Caco-2 (cell line): ENCODE results near the gene RAE1. TPM values are rescaled to one million over a fixed set of nuclear protein-coding genes. Genes with fewer than 3 reads are reported as not detected.

ENCODE experiments used
- BruUV-seq: library from RNA; stranded (reverse); fragments of 400-500 nt; replicated peaks from 2 replicates; lab custom pipeline; 2021; lab: Mats Ljungman, UMichigan
- CTCF ChIA-PET: fragments of 300-600 bp; sonication (Branson Sonifier 250); formaldehyde crosslinking; loops from one replicate; lab custom pipeline; 2022; ENCODE audit warnings: antibody characterized with exemption; lab: Charles Lee
- POLR2A ChIA-PET: fragments of 300-600 bp; sonication (Branson Sonifier 250); formaldehyde crosslinking; loops from one replicate; lab custom pipeline; 2022; ENCODE audit warnings: antibody characterized with exemption; lab: Charles Lee
- DNase-seq, 2 experiments: peaks; one replicate each; pipeline versions ENCODE4 v3.0.0 to v3.0.0-alpha.2; 2020 to 2022
- H3K27me3 ChIP-seq: replicated peaks from 2 replicates; pipeline ENCODE4 v1.6.0; 2011; ENCODE audit warnings: low read length; ENCODE audit not compliant: control insufficient read depth, insufficient read depth
- H3K36me3 ChIP-seq: 2 replicates; pipeline ENCODE4 v1.5.1; 2011; ENCODE audit warnings: low read length; ENCODE audit not compliant: control insufficient read depth, insufficient read depth
- H3K4me1 ChIP-seq: fragments of 250-450 bp; sonication (Bioruptor Pico); 2 replicates; pipeline ENCODE4 v1.5.1; 2020; ENCODE audit warnings: mild to moderate bottlenecking
- H3K4me3 ChIP-seq: 2 replicates; pipeline ENCODE4 v1.5.1; 2011; ENCODE audit warnings: low read depth, mild to moderate bottlenecking, control low read depth, low read length
- H3K9me3 ChIP-seq: fragments of 250-450 bp; sonication (Bioruptor Pico); 2 replicates; pipeline ENCODE4 v1.5.1; 2020; ENCODE audit warnings: mild to moderate bottlenecking, moderate library complexity
- H3K27ac Mint-ChIP-seq: one replicate; pipeline ENCODE4 v1.8.0; 2022; ENCODE audit warnings: mixed read lengths; ENCODE audit not compliant: unreplicated experiment
- H3K27me3 Mint-ChIP-seq: one replicate; pipeline ENCODE4 v1.8.0; 2022; ENCODE audit warnings: mixed read lengths; ENCODE audit not compliant: insufficient read depth, unreplicated experiment
- H3K36me3 Mint-ChIP-seq: one replicate; pipeline ENCODE4 v1.8.0; 2022; ENCODE audit warnings: mild to moderate bottlenecking, mixed read lengths; ENCODE audit not compliant: insufficient read depth, unreplicated experiment
- H3K4me1 Mint-ChIP-seq: one replicate; pipeline ENCODE4 v1.8.0; 2022; ENCODE audit warnings: low read depth, mixed read lengths; ENCODE audit not compliant: unreplicated experiment
- H3K4me3 Mint-ChIP-seq: one replicate; pipeline ENCODE4 v1.8.0; 2022; ENCODE audit warnings: mild to moderate bottlenecking, moderate library complexity, mixed read lengths; ENCODE audit not compliant: unreplicated experiment
- H3K9me3 Mint-ChIP-seq: one replicate; pipeline ENCODE4 v1.8.0; 2022; ENCODE audit warnings: mixed read lengths; ENCODE audit not compliant: unreplicated experiment
- CTCF ChIP-seq, 2 experiments: fragments of 200-600 bp in 1 of 2; IDR thresholded peaks; 1 replicate in 1 of 2; 2 replicates in 1 of 2; pipeline versions ENCODE4 v1.5.1 to v1.8.0; 2011 to 2022; ENCODE audit warnings: antibody characterized with exemption in 1 of 2, control low read depth in 1 of 2, inconsistent platforms in 1 of 2, low read depth in 1 of 2, low read length in 1 of 2, mild to moderate bottlenecking in 1 of 2, moderate library complexity in 1 of 2; ENCODE audit not compliant: insufficient read depth in 1 of 2, severe bottlenecking in 1 of 2, unreplicated experiment in 1 of 2
- intact Hi-C: fragments of 100-400 bp; cut with micrococcal nuclease; formaldehyde crosslinking; loops from one replicate; pipeline ENCODE4 v1.10.0; 2022; ENCODE audit not compliant: unreplicated experiment
- total RNA-seq: library from RNA; stranded (reverse); gene quantifications from 2 replicates; pipeline ENCODE4 v1.2.3, GENCODE V29; 2022

RAE1 gene
- total RNA-seq, 1 experiment from 2014 or later = 133 TPM

- no peak overlapping the region for H3K4me3 Mint-ChIP-seq
- Histone ChIP-seq H3K27me3 (no peaks in the 10 kb centered on the region), H3K4me3 (no peak overlapping the region), H3K36me3 (peaks cover 15% of the 10 kb centered on the region), H3K4me1 (peaks cover 14% of the 10 kb centered on the region), H3K9me3 (no peaks in the 10 kb centered on the region)
- ChIA-PET POLR2A (no interaction called here), CTCF (interaction anchor here (0.6 kb wide), 1 partner anchor 70 kb away, joined by 3 read pairs; no protein-coding TSS in a partner anchor)
- H3K27ac Mint-ChIP-seq = no peak overlapping the region
- BruUV-seq = no TSS peak
- no peak for DNase-seq
- intact Hi-C loops = no loop called here
- H3K27me3 Mint-ChIP-seq = no peaks in the 10 kb centered on the region
- peaks cover 36% of the 10 kb centered on the region for H3K36me3 Mint-ChIP-seq
- H3K4me1 Mint-ChIP-seq = peaks cover 15% of the 10 kb centered on the region
- no peaks in the 10 kb centered on the region for H3K9me3 Mint-ChIP-seq
- TF ChIP-seq CTCF (IDR thresholded peaks at IDR 0.05; ENCODE audit: insufficient read depth in 1 of 2, low read depth in 1 of 2, low read length in 1 of 2, severe bottlenecking in 1 of 2, unreplicated experiment in 1 of 2) = no peak
Observed at GRCh38 chr20:57395111-57395966, 44.3 kb downstream of the RAE1 start.

- H3K9me3 Mint-ChIP-seq = no peaks in the 10 kb centered on the region
- no peak overlapping the region for H3K27ac Mint-ChIP-seq
- no peaks in the 10 kb centered on the region for H3K27me3 ChIP-seq
- H3K4me3 Mint-ChIP-seq = no peak overlapping the region
- H3K4me1 ChIP-seq = peaks cover 7% of the 10 kb centered on the region; the same call in 1 of the 2 replicates
- intact Hi-C loops = no loop called here
- no peak for DNase-seq
- no peak overlapping the region for H3K4me3 ChIP-seq
- ChIA-PET CTCF (interaction anchor here (0.6 kb wide), 1 partner anchor 71 kb away, joined by 3 read pairs; no protein-coding TSS in a partner anchor), POLR2A (no interaction called here)
- H3K36me3 ChIP-seq = peaks cover 16% of the 10 kb centered on the region
- TF ChIP-seq CTCF (IDR thresholded peaks at IDR 0.05; ENCODE audit: insufficient read depth in 1 of 2, low read depth in 1 of 2, low read length in 1 of 2, severe bottlenecking in 1 of 2, unreplicated experiment in 1 of 2) = no peak
- H3K9me3 ChIP-seq = no peaks in the 10 kb centered on the region
- peaks cover 7% of the 10 kb centered on the region for H3K4me1 Mint-ChIP-seq
- BruUV-seq = no TSS peak
- H3K27me3 Mint-ChIP-seq = no peaks in the 10 kb centered on the region
- H3K36me3 Mint-ChIP-seq = peaks cover 32% of the 10 kb centered on the region
Observed at GRCh38 chr20:57396212-57396983, 45.3 kb downstream of the RAE1 start.

GRCh38 chr20:57396984-57397692, 46.1 kb downstream of the RAE1 start:
- no peak for DNase-seq
- H3K4me1 ChIP-seq = peaks cover 5% of the 10 kb centered on the region; the same call in 1 of the 2 replicates
- POLR2A ChIA-PET = no interaction called here
- Mint-ChIP-seq H3K27ac (no peak overlapping the region), H3K36me3 (peaks cover 32% of the 10 kb centered on the region), H3K9me3 (no peaks in the 10 kb centered on the region), H3K4me3 (no peak overlapping the region), H3K27me3 (no peaks in the 10 kb centered on the region), H3K4me1 (peaks cover 7% of the 10 kb centered on the region)
- H3K27me3 ChIP-seq = no peaks in the 10 kb centered on the region
- peaks cover 16% of the 10 kb centered on the region for H3K36me3 ChIP-seq
- H3K9me3 ChIP-seq = no peaks in the 10 kb centered on the region
- no peak for TF ChIP-seq CTCF (IDR thresholded peaks at IDR 0.05; ENCODE audit: insufficient read depth in 1 of 2, low read depth in 1 of 2, low read length in 1 of 2, severe bottlenecking in 1 of 2, unreplicated experiment in 1 of 2)
- no TSS peak for BruUV-seq
- CTCF ChIA-PET = no interaction called here
- no peak overlapping the region for H3K4me3 ChIP-seq
- intact Hi-C loops = no loop called here
